Esophagus muscularis mucosa (tissue), 4 donors: Measurements from ENCODE around the gene COL6A6. TPM values are rescaled to one million over a fixed set of nuclear protein-coding genes. Genes with fewer than 3 reads are reported as not detected.

Experiments used
- DNase-seq: peaks from one replicate; pipeline ENCODE4 v3.0.0-alpha.2; 2017; ENCODE audit errors: extremely low spot score
- H3K27ac ChIP-seq, 4 donors: fragments of 200-600 bp; sonication (generic); replicated peaks in 1 of 4; 1 replicate in 3 of 4; 2 replicates in 1 of 4; pipeline ENCODE4 v1.5.1; 2016 to 2019; ENCODE audit warnings: mild to moderate bottlenecking in 1 of 4
- H3K27me3 ChIP-seq, 4 donors: fragments of 200-600 bp; sonication (generic); one replicate each; pipeline versions ENCODE4 v1.5.1 to v1.6.0; 2016 to 2019
- H3K36me3 ChIP-seq, 4 donors: fragments of 200-600 bp; sonication (generic); one replicate each; pipeline ENCODE4 v1.5.1; 2016 to 2019
- H3K4me1 ChIP-seq, 4 donors: fragments of 200-600 bp; sonication (generic); one replicate each; pipeline ENCODE4 v1.5.1; 2016 to 2019
- H3K4me3 ChIP-seq, 4 donors: fragments of 200-600 bp; sonication (generic); 1 replicate in 2 of 4; 2 replicates in 2 of 4; pipeline ENCODE4 v1.5.1; 2016 to 2019; ENCODE audit warnings: mild to moderate bottlenecking in 4 of 4, moderate library complexity in 1 of 4
- H3K9me3 ChIP-seq, 4 donors: fragments of 200-600 bp; sonication (generic); 1 replicate in 3 of 4; 2 replicates in 1 of 4; pipeline ENCODE4 v1.5.1; 2016 to 2019
- EP300 ChIP-seq: sonication (generic); formaldehyde crosslinking; IDR thresholded peaks from one replicate; pipeline ENCODE4 v1.6.1; 2017; ENCODE audit warnings: antibody characterized with exemption
- POLR2A ChIP-seq: fragments of 450-650 bp; IDR thresholded peaks from one replicate; pipeline ENCODE4 v1.6.1; 2017; ENCODE audit warnings: antibody characterized with exemption, moderate library complexity, mild to moderate bottlenecking, low read depth
- POLR2AphosphoS5 ChIP-seq, 2 donors: sonication (generic); formaldehyde crosslinking; IDR thresholded peaks; one replicate each; pipeline ENCODE4 v1.6.1; 2017; ENCODE audit warnings: antibody characterized with exemption in 2 of 2
- WGBS: methylation state at CpG from one replicate; pipeline ENCODE4 v1.1.5; 2018; 5-methylcytosine and 5-hydroxymethylcytosine counted together
- intact Hi-C: fragments of 100-400 bp; cut with DNase I; formaldehyde crosslinking; loops from one replicate; pipeline ENCODE4 v1.15.1; 2023
- total RNA-seq, 4 donors: library from RNA; depleted of rRNA; stranded (reverse); fragments of >200 nt; gene quantifications; one replicate each; pipeline versions ENCODE4 v1.1.0 to v1.2.1, GENCODE V29; 2016
- TF ChIP-seq, protein P1 (sequence below), 3 experiments: fragments of 200-600 bp in 2 of 3; fragments of 450-650 bp in 1 of 3; sonication (generic) in 2 of 3; IDR thresholded peaks; one replicate each; pipeline ENCODE4 v1.5.1; 2017 to 2019; ENCODE audit warnings: antibody characterized with exemption in 3 of 3, mild to moderate bottlenecking in 2 of 3, moderate library complexity in 1 of 3

COL6A6 gene
- total RNA-seq, 4 donors from 2014 or later: under 0.01 to 0.17 (median 0.12) TPM

DNA sequence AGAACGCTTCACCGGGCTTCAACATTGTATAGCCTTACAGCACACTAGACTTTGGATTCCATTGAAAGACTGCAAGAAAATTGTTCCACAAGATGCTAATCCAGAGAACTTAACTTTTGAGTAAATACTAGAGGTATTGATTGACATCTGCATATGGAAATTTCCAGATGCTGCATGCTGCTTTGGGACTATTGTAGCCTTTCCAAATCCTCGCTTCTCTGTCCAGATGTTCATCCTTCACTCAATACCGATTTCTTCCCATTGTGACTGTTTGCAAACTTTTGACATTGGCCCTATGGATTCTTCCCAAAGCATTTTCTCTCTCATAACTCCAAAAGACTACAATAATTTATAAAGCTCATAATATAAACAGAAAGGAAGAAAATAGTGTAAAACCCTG lies 41.4 kb downstream of the COL6A6 start:
- intact Hi-C loops: no loop called here
- 80% methylated on average over 4 of the region's 4 CpGs for WGBS
- Histone ChIP-seq H3K27ac (no peak overlapping the region), H3K36me3 (no peaks in the 10 kb centered on the region), H3K4me3 (no peak overlapping the region), H3K4me1 (peaks cover 0 to 11% (median 0%) of the 10 kb centered on the region in 4 donors), H3K27me3 (no peaks in the 10 kb centered on the region), H3K9me3 (no peaks in the 10 kb centered on the region)
- no peak for DNase-seq
- TF ChIP-seq POLR2AphosphoS5 (IDR thresholded peaks at IDR 0.05) (no peak), POLR2A (no peak), EP300 (no peak)
- TF ChIP-seq, protein P1, sequence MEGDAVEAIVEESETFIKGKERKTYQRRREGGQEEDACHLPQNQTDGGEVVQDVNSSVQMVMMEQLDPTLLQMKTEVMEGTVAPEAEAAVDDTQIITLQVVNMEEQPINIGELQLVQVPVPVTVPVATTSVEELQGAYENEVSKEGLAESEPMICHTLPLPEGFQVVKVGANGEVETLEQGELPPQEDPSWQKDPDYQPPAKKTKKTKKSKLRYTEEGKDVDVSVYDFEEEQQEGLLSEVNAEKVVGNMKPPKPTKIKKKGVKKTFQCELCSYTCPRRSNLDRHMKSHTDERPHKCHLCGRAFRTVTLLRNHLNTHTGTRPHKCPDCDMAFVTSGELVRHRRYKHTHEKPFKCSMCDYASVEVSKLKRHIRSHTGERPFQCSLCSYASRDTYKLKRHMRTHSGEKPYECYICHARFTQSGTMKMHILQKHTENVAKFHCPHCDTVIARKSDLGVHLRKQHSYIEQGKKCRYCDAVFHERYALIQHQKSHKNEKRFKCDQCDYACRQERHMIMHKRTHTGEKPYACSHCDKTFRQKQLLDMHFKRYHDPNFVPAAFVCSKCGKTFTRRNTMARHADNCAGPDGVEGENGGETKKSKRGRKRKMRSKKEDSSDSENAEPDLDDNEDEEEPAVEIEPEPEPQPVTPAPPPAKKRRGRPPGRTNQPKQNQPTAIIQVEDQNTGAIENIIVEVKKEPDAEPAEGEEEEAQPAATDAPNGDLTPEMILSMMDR (IDR thresholded peaks at IDR 0.05): no peak

DNA sequence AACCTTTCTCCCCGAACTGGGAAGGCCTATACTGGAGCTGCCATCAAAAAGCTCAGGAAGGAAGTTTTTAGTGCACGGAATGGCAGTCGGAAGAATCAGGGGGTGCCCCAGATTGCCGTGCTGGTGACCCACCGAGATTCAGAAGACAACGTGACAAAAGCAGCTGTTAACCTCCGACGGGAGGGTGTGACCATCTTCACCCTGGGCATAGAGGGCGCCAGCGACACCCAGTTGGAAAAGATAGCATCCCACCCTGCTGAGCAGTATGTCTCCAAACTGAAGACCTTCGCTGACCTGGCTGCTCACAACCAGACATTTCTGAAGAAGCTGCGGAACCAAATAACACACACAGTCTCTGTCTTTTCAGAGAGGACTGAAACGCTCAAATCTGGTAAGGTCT lies 48.2 kb downstream of the COL6A6 start:
- no peak for DNase-seq
- no peak for TF ChIP-seq EP300
- Histone ChIP-seq H3K27ac (no peak overlapping the region), H3K4me3 (no peak overlapping the region), H3K4me1 (no peaks in the 10 kb centered on the region), H3K27me3 (no peaks in the 10 kb centered on the region), H3K9me3 (no peaks in the 10 kb centered on the region), H3K36me3 (no peaks in the 10 kb centered on the region)
- WGBS: 87% methylated on average over 13 of the region's 13 CpGs
- intact Hi-C loops: no loop called here

Other genes starting within 250 kb of the COL6A6 start
- gene COL6A5, start 171.5 kb upstream of the COL6A6 start, total RNA-seq: not detected
- 10 to 100 TPM; 30.6 to 40.0 (median 38.0) TPM for gene PIK3R4, start 229.7 kb downstream of the COL6A6 start, total RNA-seq